Neuronal stem cell (in vitro differentiated cells): ENCODE results near the gene PARP1.

ENCODE experiments used
- DNase-seq: peaks from one replicate; pipeline ENCODE4 v3.0.0-alpha.2; 2013; ENCODE audit warnings: low spot score
- H2AFZ ChIP-seq: one replicate; pipeline ENCODE4 v1.6.1; 2013; ENCODE audit warnings: mild to moderate bottlenecking, low read length, inconsistent platforms
- H2AK5ac ChIP-seq: 2 replicates; pipeline ENCODE4 v1.6.1; 2013; ENCODE audit warnings: low read depth, mild to moderate bottlenecking, inconsistent platforms, low read length, moderate library complexity, mixed read lengths
- H2BK120ac ChIP-seq: 2 replicates; pipeline ENCODE4 v1.6.1; 2013; ENCODE audit warnings: low read depth, mild to moderate bottlenecking, inconsistent platforms, low read length, moderate library complexity, mixed read lengths
- H2BK12ac ChIP-seq: one replicate; pipeline ENCODE4 v1.6.1; 2013; ENCODE audit warnings: low read length, inconsistent platforms
- H2BK15ac ChIP-seq: 2 replicates; pipeline ENCODE4 v1.6.1; 2013; ENCODE audit warnings: mild to moderate bottlenecking, low read length, inconsistent platforms, mixed read lengths
- H2BK5ac ChIP-seq: one replicate; pipeline ENCODE4 v1.6.1; 2013; ENCODE audit warnings: inconsistent platforms, mild to moderate bottlenecking, low read length, moderate library complexity
- H3K14ac ChIP-seq: one replicate; pipeline ENCODE4 v1.6.1; 2013; ENCODE audit warnings: low read length, inconsistent platforms
- H3K18ac ChIP-seq: 2 replicates; pipeline ENCODE4 v1.6.1; 2013; ENCODE audit warnings: low read length, inconsistent platforms
- H3K23ac ChIP-seq: 2 replicates; pipeline ENCODE4 v1.6.1; 2013; ENCODE audit warnings: low read depth, mild to moderate bottlenecking, mixed read lengths, low read length, inconsistent platforms; ENCODE audit not compliant: poor library complexity
- H3K27ac ChIP-seq: replicated peaks from 3 replicates; pipeline ENCODE4 v1.5.1; 2013; ENCODE audit warnings: low read length, inconsistent platforms
- H3K27me3 ChIP-seq, 3 experiments: 2 replicates each; pipeline ENCODE4 v1.6.1; 2013; ENCODE audit warnings: low read length in 3 of 3, mild to moderate bottlenecking in 2 of 3, inconsistent platforms in 1 of 3, low read depth in 1 of 3, mixed read lengths in 1 of 3, moderate library complexity in 1 of 3; ENCODE audit not compliant: control insufficient read depth in 3 of 3, insufficient read depth in 3 of 3
- H3K36me3 ChIP-seq, 2 donors: replicated peaks in 1 of 2; 2 replicates each; pipeline ENCODE4 v1.6.1; 2013; ENCODE audit warnings: low read length in 2 of 2; ENCODE audit not compliant: control insufficient read depth in 2 of 2, insufficient read depth in 2 of 2
- H3K4ac ChIP-seq: 2 replicates; pipeline ENCODE4 v1.6.1; 2013; ENCODE audit warnings: inconsistent platforms, mild to moderate bottlenecking, low read length, moderate library complexity
- H3K4me1 ChIP-seq, 2 donors: 1 replicate in 1 of 2; 2 replicates in 1 of 2; pipeline ENCODE4 v1.6.1; 2013; ENCODE audit warnings: low read length in 2 of 2, low read depth in 1 of 2; ENCODE audit not compliant: control insufficient read depth in 2 of 2, insufficient read depth in 1 of 2
- H3K4me2 ChIP-seq: one replicate; pipeline ENCODE4 v1.6.1; 2013; ENCODE audit warnings: mild to moderate bottlenecking, low read length, inconsistent platforms; ENCODE audit not compliant: insufficient read depth, poor library complexity, severe bottlenecking
- H3K4me3 ChIP-seq, 2 donors: 2 replicates each; pipeline ENCODE4 v1.5.1; 2013; ENCODE audit warnings: low read length in 2 of 2, mild to moderate bottlenecking in 2 of 2, inconsistent platforms in 1 of 2, moderate library complexity in 1 of 2
- H3K79me1 ChIP-seq: one replicate; pipeline ENCODE4 v1.6.1; 2013; ENCODE audit warnings: low read depth, mild to moderate bottlenecking, inconsistent platforms, low read length, moderate library complexity
- H3K9ac ChIP-seq: one replicate; pipeline ENCODE4 v1.6.1; 2013; ENCODE audit warnings: mild to moderate bottlenecking, low read depth, low read length, inconsistent platforms; ENCODE audit not compliant: poor library complexity
- H3K9me3 ChIP-seq, 2 donors: replicated peaks in 1 of 2; 2 replicates each; pipeline versions ENCODE3 to v1.6.1; 2013; ENCODE audit warnings: low read length in 2 of 2, mild to moderate bottlenecking in 2 of 2, inconsistent platforms in 1 of 2, low read depth in 1 of 2, mixed read lengths in 1 of 2, moderate library complexity in 1 of 2; ENCODE audit not compliant: control insufficient read depth in 2 of 2, insufficient read depth in 1 of 2
- H4K8ac ChIP-seq: one replicate; pipeline ENCODE4 v1.6.1; 2013; ENCODE audit warnings: low read depth, mild to moderate bottlenecking, inconsistent platforms, low read length, moderate library complexity
- H4K91ac ChIP-seq: one replicate; pipeline ENCODE4 v1.6.1; 2013; ENCODE audit warnings: low read length, low read depth, mild to moderate bottlenecking, inconsistent platforms; ENCODE audit not compliant: poor library complexity
- WGBS, 2 donors: extraction: QIAGEN DNeasy Blood & Tissue Kit; methylation state at CpG; one replicate each; pipeline ENCODE4 v1.1.7; 2013; ENCODE audit warnings: missing lambda C conversion rate in 2 of 2, mixed read lengths in 1 of 2; ENCODE audit not compliant: insufficient read length in 2 of 2, insufficient replicate concordance in 1 of 2; ENCODE audit errors: extremely low coverage in 2 of 2; 5-methylcytosine and 5-hydroxymethylcytosine counted together

The PARP1 gene

GRCh38 chr1:226417830-226418546 lies 10.1 kb upstream of the PARP1 start:
- Histone ChIP-seq H3K9ac (no peak overlapping the region), H3K79me1 (no peaks in the 10 kb centered on the region), H3K4me1 (peaks cover 0 to 2% of the 10 kb centered on the region in 2 donors), H3K36me3 (no peaks in the 10 kb centered on the region), H3K4me3 (no peak overlapping the region), H3K4me2 (no peak overlapping the region), H4K8ac (no peak overlapping the region), H2BK5ac (no peak overlapping the region), H4K91ac (no peak overlapping the region), H3K18ac (no peak overlapping the region), H2BK120ac (no peak overlapping the region), H3K27me3 (peaks cover 0 to 27% (median 0%) of the 10 kb centered on the region in 3 experiments), H2AK5ac (no peak overlapping the region), H3K4ac (no peak overlapping the region), H2BK12ac (no peak overlapping the region), H3K27ac (no peak overlapping the region), H2BK15ac (no peak overlapping the region), H2AFZ (no peak overlapping the region), H3K9me3 (no peaks in the 10 kb centered on the region), H3K14ac (no peak overlapping the region), H3K23ac (no peak overlapping the region)
- WGBS, 2 donors: no CpG with 5 or more reads among the region's 4 CpGs
- no peak for DNase-seq

GRCh38 chr1:226417350-226417749 lies 9.5 kb upstream of the PARP1 start:
- Histone ChIP-seq H3K4ac (no peak overlapping the region), H3K9ac (no peak overlapping the region), H3K36me3 (no peaks in the 10 kb centered on the region), H3K79me1 (no peaks in the 10 kb centered on the region), H3K27ac (no peak overlapping the region), H3K27me3 (peaks cover 0 to 25% (median 0%) of the 10 kb centered on the region in 3 experiments), H2AFZ (no peak overlapping the region), H4K91ac (no peak overlapping the region), H2BK12ac (no peak overlapping the region), H2BK15ac (no peak overlapping the region), H4K8ac (no peak overlapping the region), H3K4me1 (peaks cover 0 to 2% of the 10 kb centered on the region in 2 donors), H3K23ac (no peak overlapping the region), H3K4me2 (no peak overlapping the region), H3K18ac (no peak overlapping the region), H3K9me3 (no peaks in the 10 kb centered on the region), H2BK120ac (no peak overlapping the region), H2BK5ac (no peak overlapping the region), H3K4me3 (no peak overlapping the region), H2AK5ac (no peak overlapping the region), H3K14ac (no peak overlapping the region)
- WGBS, 2 donors: no CpG with 5 or more reads among the region's 6 CpGs
- DNase-seq: no peak

GRCh38 chr1:226414098-226414698 lies 6.3 kb upstream of the PARP1 start:
- Histone ChIP-seq H2AFZ (no peak overlapping the region), H3K14ac (peak overlapping the region; percentile 87), H3K4ac (no peak overlapping the region), H3K36me3 (no peaks in the 10 kb centered on the region), H3K9me3 (no peaks in the 10 kb centered on the region), H2BK120ac (no peak overlapping the region), H2BK15ac (peak overlapping the region; percentile 68), H3K27ac (no peak overlapping the region), H2BK5ac (no peak overlapping the region), H2AK5ac (no peak overlapping the region), H3K4me2 (no peak overlapping the region), H3K4me3 (no peak overlapping the region), H3K9ac (no peak overlapping the region), H3K27me3 (peaks cover 0 to 21% (median 0%) of the 10 kb centered on the region in 3 experiments), H3K4me1 (peaks cover 0 to 2% of the 10 kb centered on the region in 2 donors), H3K23ac (peak overlapping the region; percentile 6), H3K18ac (no peak overlapping the region), H3K79me1 (no peaks in the 10 kb centered on the region), H4K91ac (peak overlapping the region; percentile 40), H4K8ac (no peak overlapping the region), H2BK12ac (no peak overlapping the region)
- no CpG with 5 or more reads among the region's 11 CpGs for WGBS, 2 donors
- DNase-seq: no peak

GRCh38 chr1:226411619-226412018 lies 3.7 kb upstream of the PARP1 start:
- Histone ChIP-seq H3K9me3 (no peaks in the 10 kb centered on the region), H3K27ac (no peak overlapping the region), H3K27me3 (peaks cover 0 to 21% (median 0%) of the 10 kb centered on the region in 3 experiments), H3K4me1 (peaks cover 1 to 2% of the 10 kb centered on the region in 2 donors), H3K4ac (no peak overlapping the region), H2BK12ac (no peak overlapping the region), H4K91ac (no peak overlapping the region), H3K23ac (no peak overlapping the region), H2BK5ac (no peak overlapping the region), H3K14ac (no peak overlapping the region), H3K36me3 (no peaks in the 10 kb centered on the region), H3K4me3 (no peak overlapping the region), H2AK5ac (no peak overlapping the region), H3K79me1 (no peaks in the 10 kb centered on the region), H2BK120ac (no peak overlapping the region), H2AFZ (no peak overlapping the region), H4K8ac (no peak overlapping the region), H3K9ac (no peak overlapping the region), H3K4me2 (no peak overlapping the region), H3K18ac (no peak overlapping the region), H2BK15ac (no peak overlapping the region)
- no peak for DNase-seq
- no CpG with 5 or more reads among the region's 5 CpGs for WGBS, 2 donors
